Erythroblast (primary cell): Measurements from ENCODE around the gene PPP1R15B.

ENCODE experiments used
- GATA1 ChIP-seq: IDR thresholded peaks from 2 replicates; pipeline ENCODE4 v1.6.1; 2011; ENCODE audit warnings: low read depth, mild to moderate bottlenecking, control low read depth, low read length, moderate library complexity
- POLR2A ChIP-seq: IDR thresholded peaks from 2 replicates; pipeline ENCODE4 v1.6.1; 2011; ENCODE audit warnings: mild to moderate bottlenecking, low read length

GRCh38 chr1:204410688-204411450 lies 748 bp downstream of the PPP1R15B start:
- TF ChIP-seq POLR2A (no peak), GATA1 (no peak)
